HG02885 (cell line): ENCODE measurements around the gene SPIB.
"Not testable (repeated sequence)": the region's sequence is repeated elsewhere in the genome, so short reads cannot be mapped to it uniquely, and the experiment has no call there.

Experiments used
- ATAC-seq: cut with Tn5 transposase; IDR thresholded peaks from one replicate; pipeline ENCODE4 v1.9.1; 2021; ENCODE audit warnings: mild to moderate bottlenecking; ENCODE audit not compliant: unreplicated experiment, poor library complexity

Gene SPIB

GRCh38 chr19:50435221-50435620 is 16.5 kb downstream of the SPIB start:
- ATAC-seq = no peak

GRCh38 chr19:50435627-50436026 is 16.9 kb downstream of the SPIB start:
- no peak for ATAC-seq

GRCh38 chr19:50437862-50438449 is 19.2 kb downstream of the SPIB start:
- ATAC-seq = no peak

GRCh38 chr19:50439130-50439529 is 20.4 kb downstream of the SPIB start:
- not testable (repeated sequence) for ATAC-seq

- ATAC-seq = no peak
These were observed 25.3 kb downstream of the SPIB start for GRCh38 chr19:50444059-50444458.

GRCh38 chr19:50447053-50447452 is 28.3 kb downstream of the SPIB start:
- no peak for ATAC-seq

- no peak for ATAC-seq
These were observed 29.0 kb downstream of the SPIB start for GRCh38 chr19:50447750-50448149.

- ATAC-seq = no peak
These were observed 30.6 kb downstream of the SPIB start for GRCh38 chr19:50449236-50449899.

GRCh38 chr19:50450369-50451222 is 31.9 kb downstream of the SPIB start:
- no peak for ATAC-seq

GRCh38 chr19:50451223-50451534 is 32.4 kb downstream of the SPIB start:
- no peak for ATAC-seq

GRCh38 chr19:50453243-50453642 is 34.5 kb downstream of the SPIB start:
- no peak for ATAC-seq

- no peak for ATAC-seq
These were observed 37.3 kb downstream of the SPIB start for GRCh38 chr19:50455992-50456391.

- no peak for ATAC-seq
These were observed 38.6 kb downstream of the SPIB start for GRCh38 chr19:50457300-50457699.

- no peak for ATAC-seq
These were observed 39.8 kb downstream of the SPIB start for GRCh38 chr19:50458396-50459066.

- ATAC-seq = no peak
These were observed 40.3 kb downstream of the SPIB start for GRCh38 chr19:50459067-50459456.

- ATAC-seq = no peak
These were observed 40.9 kb downstream of the SPIB start for GRCh38 chr19:50459638-50460037.

GRCh38 chr19:50460161-50460765 is 41.5 kb downstream of the SPIB start:
- ATAC-seq = peak; percentile 53

- no peak for ATAC-seq
These were observed 42.5 kb downstream of the SPIB start for GRCh38 chr19:50461066-50461875.

- no peak for ATAC-seq
These were observed 44.2 kb downstream of the SPIB start for GRCh38 chr19:50462970-50463369.

- no peak for ATAC-seq
These were observed 45.6 kb downstream of the SPIB start for GRCh38 chr19:50464348-50464747.
